Ammon's horn (tissue), 1 donor: ENCODE results near the gene OR5M8.

Source experiments
- DNase-seq: peaks from one replicate; pipeline ENCODE4 v3.0.0-alpha.2; 2016; ENCODE audit warnings: low spot score

The OR5M8 gene

DNA sequence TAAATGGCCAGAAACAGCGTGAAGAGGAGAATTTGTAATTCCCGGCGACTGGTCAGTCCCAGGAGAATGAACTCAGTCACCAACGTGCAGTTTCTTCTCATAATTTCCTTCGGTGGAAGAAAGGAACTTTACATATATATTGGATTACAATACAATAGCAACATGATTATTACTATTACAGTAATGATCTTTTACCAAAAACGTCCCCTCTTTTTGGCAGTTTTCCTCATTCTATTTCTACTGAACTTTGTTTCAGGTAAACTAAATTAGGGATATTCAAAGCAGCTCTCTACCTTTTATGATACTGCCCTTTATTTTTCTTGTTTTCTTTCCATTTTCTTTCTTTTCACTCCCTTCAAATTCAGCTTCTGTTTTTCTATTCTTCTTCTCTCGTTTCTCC, at the start of gene OR5M8:
Gene OR5M8, minus strand, starts transcription at position 101 of the 400 bp plus-strand sequence. Its CDS starts 0 bp downstream, at position 101.
- DNase-seq = no peak

DNA sequence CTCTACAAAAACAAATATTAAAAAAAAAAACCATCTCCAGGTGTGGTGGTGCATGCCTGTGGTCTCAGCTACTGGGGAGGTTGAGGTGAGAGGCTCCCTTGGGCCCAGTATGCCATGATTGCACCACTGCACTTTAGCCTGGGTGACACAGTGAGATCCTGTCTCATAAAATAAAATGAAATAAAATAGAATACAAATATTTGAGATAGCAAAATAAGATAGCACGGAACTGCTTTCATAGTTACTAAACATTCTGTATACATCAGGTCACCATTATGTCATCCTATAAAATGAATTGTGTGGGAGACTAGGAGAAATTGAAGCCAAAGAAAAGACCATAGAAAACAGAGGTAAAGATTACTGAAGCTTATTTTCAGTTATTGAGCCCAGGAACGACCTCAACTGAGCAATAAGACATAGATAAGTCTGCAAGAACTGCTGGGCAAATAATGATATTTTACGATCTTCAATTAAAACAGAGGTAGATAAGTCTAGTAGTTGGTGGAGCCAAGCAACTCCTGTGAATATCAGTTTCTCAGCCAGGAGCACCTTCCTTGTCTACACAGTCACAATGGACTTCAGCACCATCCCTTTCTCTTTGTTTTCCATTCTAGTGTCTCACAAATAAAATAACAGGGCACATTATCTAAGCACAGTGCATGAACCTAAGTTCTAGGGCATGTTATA, 42.0 kb upstream of the OR5M8 start:
- no peak for DNase-seq

DNA sequence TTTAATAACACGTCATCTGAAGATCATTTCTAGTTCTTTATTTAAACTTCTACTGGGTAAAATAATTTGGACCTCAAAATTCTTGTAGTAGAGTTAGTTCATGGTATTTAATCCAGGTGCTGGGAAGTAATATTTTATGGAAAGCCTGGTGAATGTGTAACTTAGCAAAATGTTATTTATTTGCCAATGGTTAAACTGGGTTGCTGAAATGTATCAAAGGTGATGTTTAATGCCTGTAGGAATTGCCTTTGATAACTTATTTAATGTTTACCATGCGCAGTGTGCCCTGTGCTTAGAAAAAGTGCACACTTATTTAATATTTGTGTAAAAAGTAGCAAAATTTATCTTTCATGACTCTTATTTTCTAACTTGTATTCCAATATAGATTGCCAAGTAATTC, 40.7 kb upstream of the OR5M8 start:
- DNase-seq = no peak

DNA sequence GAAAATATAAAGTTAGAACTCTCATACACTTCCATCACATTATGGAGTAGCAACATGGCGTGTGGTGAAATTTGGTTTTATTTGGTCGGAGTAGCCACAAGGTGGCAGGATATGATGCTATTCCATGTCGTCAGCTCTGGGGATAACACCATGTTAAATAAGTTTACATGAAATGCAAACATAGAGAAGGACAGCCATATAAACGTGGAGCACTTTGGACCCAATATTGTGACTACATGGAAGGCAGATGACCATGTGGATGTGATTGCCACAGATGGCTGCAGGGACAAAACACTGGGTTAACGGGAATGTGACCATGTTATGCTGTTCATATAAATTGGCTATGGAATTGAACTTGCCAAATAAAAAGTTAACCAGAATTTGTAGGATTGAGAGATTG, 30.8 kb upstream of the OR5M8 start:
- DNase-seq = no peak

DNA sequence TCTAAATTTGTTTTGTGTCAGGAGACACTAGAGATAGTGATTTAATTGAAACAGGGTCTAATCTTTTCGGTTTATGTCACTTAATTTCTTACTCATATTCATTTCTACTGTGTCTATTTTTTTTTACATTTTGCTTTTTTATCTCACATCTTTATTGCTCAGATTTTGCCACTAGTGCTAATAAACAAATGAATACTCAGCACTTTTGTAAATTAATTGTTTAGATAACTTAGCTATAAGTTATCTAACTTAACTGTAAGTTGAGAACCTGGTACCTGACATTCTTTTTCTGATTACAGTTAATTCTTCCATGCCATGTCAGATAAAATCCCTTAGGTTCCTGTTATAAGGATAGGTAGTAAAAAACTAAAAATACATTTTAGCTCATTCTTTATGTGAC, 22.1 kb upstream of the OR5M8 start:
- no peak for DNase-seq

DNA sequence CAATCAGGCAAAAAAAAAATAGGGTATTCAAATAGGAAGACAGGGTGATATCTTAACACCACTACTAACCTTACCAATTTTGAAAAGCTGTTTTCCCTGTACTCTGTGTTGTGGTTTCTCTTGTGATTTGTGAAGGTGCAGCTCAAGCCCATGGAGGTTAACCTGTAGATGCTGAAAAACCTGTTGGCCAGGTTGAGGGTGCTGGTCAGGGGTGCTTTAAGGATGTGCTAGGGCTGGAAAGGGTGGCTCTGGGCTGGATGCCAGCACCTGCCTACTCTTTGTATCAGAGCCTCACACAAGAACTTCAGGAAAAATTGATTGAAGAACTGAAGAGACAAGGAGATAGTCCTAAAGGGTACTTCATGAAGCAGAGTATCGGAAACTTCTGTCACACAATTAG, 18.3 kb upstream of the OR5M8 start:
- no peak for DNase-seq

DNA sequence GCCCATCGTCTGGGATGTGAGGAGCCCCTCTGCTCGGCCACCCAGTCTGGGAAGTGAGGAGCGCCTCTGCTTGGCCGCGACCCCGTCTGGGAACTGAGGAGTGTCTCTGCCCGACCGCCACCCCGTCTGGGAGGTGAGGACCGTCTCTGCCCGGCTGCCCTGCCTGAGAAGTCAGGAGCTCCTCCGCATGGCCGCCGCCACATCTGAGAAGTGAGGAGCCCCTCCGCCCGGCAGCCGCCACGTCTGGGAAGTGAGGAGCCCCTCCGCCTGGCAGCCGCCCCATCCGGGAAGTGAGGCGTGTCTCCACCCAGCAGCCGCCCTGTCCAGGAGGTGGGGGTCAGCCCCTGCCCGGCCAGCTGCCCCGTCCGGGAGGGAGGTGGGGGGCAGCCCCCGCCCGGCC, 5.8 kb upstream of the OR5M8 start:
- DNase-seq = no peak

DNA sequence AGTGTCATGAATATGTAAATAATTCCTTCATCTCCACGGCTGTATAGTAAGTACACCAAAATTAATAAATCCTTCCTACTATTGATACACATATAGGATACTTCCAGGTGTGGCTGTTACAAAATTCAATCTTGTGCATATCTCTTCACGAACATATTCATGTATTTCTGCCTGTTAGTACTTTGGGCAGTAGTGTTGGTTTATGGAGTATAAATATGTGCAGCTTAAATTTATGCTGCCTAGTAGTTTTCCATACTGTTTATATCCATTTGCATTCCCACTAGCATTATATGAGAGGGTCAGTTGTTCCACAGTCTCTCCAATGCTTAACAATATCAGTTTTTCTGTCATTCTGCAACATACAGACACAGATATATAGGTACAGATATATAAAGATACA, 3.9 kb upstream of the OR5M8 start:
- no peak for DNase-seq

DNA sequence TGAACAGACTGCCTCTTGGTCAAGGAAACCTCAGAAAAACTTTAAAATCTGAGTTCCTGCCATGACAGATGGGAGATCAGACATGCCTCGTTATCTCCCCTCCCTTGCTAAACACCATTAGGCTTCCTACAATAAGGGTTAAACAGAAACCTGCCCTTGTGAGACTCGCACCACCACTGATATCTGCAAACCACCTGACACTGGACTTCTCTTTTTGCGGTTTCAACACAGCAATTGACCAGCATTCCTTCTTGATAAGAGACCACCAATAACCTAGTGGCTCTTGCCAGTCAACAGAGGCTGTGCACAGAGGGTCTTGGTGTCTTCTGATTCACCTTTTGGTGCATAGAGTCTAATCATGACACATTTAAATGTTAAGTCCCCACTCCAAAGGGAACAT, 4.4 kb downstream of the OR5M8 start:
- no peak for DNase-seq

DNA sequence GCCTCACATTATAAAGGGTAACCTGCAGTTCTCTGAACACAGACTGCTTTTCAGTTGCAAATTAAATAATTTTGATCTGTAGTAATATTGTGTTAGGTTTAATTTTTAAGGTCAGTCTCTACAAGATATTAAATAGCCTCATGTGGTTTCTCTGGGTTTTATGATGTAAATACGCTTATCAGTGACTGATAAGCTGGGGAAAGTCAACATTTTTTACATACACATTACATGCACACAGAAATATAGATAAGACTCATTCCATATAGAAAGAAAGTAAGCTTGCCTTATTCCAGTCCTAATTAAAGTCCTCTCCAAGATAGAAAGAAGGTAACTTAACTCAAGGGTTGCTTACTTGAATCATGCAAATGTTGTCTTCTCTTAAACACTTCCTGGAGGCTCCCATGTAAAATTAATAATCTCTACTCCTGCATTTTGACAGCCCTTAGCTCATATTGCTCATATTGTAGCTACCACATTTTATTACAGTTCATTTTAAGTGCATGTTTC, 16.4 kb downstream of the OR5M8 start:
- no peak for DNase-seq

DNA sequence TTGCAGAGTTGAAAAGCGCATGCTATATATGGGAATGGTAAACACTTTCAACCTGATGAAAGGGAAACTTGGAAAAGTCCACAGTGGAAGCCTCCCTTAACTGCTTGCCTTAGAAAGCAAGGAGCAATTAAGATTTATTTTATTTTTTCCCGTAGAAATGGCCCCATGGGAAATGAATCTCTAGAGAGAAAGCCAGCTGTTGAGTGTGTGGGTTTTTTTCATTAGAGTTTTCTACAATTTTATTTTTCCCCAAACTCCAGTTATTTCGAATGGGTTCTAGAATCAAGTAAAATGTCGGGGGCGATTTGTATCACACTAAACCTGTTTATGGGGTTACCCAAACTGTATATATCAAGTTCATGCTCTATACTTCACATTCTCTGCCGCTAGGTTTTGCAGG, 17.9 kb downstream of the OR5M8 start, which contains the start of gene OR5M3:
Gene OR5M3, minus strand, starts transcription at position 101 of the 400 bp plus-strand sequence. CDS start 2,855 bp downstream, outside the sequence.
- DNase-seq = no peak

DNA sequence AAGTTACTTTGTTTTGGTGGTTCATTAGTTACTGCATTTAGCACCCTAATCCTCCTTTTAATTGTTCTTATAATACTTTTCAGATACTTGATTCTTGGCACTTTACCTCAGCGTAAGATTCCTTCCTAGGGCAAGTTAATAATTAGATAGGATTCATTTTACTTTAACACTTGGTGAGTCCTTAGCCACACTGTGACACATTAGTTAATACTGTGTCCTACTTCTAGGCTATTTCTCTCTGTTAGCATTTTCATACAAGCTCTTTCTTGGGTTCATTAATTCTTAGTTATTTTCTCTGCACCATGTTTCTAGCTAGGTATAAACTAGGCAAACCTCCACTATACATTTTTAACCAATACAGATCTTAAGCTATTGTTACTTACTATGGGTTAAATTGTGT, 34.1 kb downstream of the OR5M8 start:
- no peak for DNase-seq

DNA sequence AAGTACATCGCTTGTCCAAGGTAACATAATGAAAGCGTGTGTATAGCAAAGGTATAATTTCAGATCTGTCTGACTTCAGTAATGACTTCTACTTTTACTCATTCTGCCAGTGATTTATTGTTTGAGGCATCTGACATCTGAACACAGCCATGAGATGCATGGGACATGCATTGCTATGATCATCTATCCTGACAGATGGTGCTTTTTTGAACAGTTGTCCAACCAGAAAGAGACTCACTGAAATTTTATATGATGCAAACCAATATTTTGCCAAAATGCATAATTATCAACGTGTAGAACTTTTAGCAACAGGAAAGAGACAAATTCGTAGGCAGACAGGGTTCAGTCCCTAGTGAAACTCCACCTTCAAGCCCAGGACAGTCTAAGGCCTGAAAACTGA, 37.6 kb downstream of the OR5M8 start:
- DNase-seq = no peak
